Fibroblast of skin of right quadriceps (primary cell): Measurements from ENCODE around the gene CCDC86.
A peak's percentile ranks its signal among the peaks of the same experiment; 100 is the strongest.

Experiments
- DNase-seq: peaks from one replicate; pipeline ENCODE4 v3.0.0-alpha.2; 2013

Gene CCDC86

DNA sequence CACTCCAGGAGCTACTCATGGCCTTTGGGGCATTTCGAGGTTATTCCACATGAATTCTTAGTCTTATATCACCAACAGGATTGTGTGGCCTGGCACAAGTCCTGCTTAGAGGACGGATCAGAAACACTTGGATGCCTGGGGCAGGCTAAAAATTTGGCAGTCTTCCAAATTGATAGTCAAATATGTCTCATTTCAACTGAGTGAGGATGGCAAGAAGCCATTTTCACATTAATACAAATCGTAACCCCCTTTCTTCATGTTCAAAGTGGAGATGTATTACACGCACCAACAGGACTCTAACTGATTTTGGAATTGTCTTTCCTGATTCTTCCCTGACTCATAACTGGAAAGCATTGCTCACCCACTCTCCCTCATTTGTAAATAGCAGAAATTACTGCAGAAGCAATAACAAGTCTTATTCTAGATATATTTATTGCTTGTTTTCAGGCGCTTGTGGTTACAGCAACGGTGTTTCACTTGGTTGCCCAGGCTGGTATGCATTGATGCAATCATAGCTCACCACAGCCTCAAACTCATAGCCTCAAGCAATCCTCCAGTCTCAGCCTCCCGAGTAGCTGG lies 10.3 kb upstream of the CCDC86 start:
- no peak for DNase-seq

DNA sequence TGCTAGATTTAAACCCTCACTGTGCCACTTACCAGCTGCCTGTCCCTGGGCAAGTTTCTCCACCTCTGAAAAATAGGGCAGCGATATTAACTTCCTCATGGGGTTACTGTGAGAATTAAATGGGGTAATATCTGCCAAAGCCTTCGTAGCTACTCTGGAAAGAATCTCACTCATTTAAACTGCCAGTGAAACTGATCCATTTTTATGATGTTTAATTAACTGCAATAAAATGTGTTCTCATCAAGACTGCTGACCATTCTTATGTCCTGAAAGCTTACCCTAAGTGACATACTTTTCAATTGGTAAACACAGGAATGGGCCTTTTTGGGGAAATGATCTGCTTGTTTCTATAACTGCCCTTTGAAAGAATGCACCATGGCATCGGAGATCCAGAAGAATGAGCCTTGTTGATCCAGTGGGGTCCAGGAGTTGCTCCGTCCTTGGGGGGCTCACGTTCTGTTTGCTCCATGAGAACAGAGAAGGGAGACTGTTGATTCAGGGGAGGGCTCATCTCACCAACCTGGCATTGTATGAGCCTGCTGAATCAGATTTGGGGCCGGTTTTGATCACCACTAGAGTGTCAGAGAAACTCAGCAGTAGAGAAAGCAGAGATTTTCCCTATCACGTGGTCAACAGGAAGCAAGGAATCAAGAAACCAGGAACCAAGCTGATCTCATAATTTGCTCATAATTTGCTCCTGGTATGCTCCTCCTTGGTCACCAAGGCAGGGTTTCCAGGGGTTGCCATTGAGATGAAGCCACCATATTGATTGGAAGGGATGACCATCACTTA lies 7.0 kb upstream of the CCDC86 start:
- no peak for DNase-seq

DNA sequence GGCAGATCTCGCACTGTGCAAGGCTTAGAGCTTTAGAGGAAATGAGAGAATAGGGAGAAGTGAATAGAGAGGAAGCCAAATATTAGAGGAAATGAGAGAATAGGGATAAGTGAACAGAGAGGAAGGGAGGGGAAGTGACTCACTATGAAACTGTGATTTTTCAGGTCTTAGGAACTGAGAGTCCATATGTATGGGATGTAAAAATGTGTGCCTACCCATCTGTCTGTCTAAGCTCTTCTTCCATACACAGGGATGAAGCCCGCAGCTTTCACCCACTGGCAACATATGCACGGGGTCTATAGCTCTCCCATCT lies 6.4 kb upstream of the CCDC86 start:
- no peak for DNase-seq

DNA sequence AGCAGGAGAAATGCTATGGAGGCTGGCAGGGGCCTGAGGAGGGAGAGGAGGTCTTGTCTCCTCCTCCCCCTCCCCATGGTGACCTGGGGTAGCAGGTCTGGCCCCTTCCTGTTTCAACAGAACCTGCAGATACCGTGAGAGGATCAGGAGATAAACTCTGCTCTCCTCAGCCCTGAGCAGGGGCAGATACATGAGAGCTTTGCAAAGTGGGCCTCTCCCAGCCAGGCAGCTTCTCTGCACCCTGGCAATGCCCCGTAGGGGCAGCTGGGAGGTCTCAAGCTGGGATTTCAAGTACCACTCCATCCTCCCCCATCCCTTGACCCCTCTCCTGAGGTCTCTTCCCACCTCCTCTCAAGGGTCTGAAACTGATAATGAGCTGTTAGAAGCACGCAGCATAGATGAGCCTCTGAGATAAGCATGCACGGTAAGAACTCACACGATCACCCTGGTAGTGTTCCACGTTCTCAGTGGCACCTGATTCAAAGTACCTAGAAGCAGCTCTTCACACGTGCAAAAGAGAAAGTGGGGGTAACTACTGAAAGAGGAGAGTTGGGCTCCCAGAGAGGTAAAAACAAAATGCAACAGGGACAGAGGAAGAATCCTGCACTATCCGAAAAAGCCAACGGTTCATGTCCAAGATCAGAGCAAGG lies 4.9 kb upstream of the CCDC86 start:
- no peak for DNase-seq

DNA sequence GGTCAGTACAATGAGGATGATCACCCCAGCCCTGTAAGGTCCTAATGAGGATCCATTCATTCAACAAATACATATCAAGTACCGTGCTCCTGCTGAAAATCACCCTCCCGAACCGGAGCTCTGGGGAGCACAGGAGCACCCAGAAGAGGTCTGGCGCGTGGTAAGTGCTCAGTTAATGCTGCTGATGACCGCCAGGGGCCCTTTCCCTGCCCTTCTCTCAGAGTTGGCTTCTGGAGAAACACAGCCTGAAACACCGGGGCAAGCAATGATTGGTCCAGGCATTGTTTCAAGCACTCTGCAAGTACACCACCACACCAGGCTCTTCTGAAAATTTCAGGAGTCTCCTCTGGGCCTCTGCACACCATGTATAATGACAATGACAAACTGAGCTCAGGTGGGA lies 3.8 kb upstream of the CCDC86 start:
- no peak for DNase-seq

DNA sequence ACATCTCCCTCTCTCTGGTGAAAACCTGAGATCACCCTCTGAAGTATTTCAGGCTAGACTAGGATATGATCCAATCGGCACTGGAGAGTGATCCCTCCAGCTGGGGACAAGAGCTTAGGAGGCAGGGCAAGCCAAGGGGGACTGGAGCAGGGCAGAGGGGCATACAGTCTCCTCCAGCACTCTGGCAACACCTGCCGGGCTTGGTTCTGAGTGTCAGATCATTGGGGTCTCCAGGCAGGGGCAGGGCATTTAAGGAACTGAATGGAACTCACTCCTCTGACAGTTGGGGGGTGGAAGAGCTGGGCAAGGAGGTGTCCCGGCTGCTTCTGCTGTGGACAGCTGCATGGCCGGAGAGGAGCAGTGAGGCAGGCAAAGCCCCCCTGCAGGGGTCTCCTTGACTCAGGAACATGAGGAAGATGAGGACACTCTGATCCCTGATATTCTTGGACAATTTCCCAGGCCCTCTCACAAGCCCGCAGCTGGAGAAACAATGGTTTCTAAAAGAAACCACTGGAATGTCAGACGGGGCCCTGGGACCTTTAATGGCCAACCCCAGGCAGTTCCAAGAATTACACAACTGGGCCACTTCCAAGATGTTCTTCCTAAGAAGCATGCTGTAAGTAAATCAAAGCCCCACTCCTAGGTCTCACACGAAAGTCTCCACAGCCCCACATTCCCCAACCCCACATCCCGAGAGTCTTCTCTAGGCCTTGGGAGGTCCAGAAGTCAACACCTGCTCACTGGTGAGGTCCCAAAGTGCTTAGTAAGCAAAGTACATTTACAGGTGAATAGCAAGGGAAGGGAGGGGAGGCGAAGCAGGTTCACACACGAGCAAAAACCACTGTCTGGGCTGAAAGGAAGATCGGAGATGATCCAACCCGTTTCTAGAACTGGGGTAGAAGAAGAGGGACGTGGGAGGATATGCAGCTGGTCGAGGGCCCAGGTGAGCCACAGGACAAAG lies 1.2 kb upstream of the CCDC86 start:
- DNase-seq = peak; percentile 90

DNA sequence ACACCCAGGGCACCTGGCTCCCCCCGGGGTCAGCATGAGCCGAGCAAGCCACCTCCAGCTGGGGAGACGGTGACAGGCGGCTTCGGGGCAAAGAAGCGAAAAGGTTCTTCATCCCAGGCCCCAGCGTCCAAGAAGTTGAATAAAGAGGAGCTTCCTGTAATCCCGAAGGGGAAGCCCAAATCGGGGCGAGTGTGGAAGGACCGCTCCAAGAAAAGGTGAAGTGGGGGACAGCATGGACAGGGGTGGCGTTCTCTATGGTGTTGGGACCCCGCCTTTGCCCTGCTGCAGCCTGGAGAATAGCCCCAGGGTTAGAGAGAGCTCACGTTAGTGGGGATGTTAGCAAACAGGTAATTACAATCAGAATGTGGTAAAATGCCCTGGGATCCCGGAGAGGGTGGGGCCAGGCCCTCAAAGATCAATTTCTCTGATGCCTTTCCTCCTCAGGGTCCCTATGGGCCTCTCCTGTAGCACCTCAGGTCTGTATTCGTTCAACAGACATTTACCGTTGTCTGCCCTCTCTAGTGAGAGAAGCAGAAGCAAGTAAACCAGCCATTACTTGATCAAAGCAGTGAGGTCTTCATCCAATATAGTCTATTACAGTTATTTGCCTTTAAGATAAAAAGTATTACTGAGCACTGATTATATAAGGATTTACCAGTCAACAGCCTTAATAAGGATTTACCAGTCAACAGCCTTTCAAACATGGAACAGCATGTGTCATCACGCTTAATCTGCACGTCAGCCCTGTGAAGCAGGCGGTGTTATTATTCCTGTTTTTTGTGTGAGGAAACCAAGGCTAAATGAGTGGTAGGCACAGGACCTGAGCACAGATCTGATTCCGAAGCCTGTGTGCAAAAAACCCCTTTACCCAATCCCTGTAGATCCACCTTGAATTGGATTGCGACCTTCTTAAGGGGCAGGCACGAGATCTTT lies 1.0 kb downstream of the CCDC86 start:
- no peak for DNase-seq

DNA sequence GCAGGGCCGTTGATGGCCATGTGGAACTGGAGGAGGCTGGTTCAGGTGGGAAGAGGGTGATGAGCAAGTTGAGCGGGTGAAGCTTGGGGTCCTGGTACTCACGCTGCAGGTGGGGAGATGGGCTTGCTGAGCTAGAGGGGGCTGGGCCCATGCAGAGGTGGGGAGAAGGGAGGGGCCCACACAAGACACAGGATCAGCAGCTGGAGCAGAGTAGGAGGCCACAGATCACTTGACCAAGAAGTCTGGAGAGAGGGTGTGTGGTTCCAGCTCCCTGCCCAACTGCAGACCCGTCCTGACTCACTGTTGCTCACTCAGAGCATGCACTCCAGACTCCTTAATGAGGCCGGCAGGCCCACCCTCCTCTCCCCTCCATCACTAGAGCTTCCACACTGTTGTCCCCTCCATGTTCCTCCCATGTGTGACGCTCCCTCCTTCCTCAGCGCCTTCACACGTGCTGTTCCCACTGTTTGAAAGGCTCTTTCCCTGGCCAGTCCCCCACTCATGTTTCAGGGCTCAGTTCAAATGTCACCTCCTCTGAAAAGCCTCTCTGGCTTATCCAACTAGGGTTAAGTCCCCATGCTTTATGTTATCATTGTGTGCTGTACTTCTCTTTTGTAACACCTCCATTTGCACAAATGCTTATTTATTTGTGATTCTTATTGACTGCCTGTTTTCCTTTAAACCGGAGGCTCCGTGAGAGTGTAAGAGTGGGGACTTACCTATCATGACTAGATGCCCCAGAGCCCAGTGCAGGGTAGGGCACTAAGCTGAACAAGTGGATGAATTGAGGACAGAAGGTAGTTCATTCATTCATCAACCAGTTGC lies 2.3 kb downstream of the CCDC86 start:
- DNase-seq = no peak

DNA sequence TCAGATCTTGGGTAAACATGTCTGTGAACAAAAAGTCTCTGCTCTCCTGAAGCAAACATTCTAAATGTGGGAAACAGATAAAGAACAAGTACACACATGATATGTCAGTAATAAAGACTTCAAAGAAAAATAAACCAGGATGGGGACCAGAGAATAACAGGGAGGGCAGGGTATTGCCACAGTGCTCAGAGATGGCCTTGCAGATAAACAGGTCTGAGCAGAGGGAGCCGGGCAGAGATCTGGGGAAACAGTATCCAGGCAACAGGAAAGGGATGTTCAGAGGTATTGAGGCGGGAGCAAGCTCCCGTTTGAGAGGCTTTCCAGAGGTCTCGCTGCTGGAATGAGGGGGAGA lies 2.9 kb downstream of the CCDC86 start:
- DNase-seq = no peak

DNA sequence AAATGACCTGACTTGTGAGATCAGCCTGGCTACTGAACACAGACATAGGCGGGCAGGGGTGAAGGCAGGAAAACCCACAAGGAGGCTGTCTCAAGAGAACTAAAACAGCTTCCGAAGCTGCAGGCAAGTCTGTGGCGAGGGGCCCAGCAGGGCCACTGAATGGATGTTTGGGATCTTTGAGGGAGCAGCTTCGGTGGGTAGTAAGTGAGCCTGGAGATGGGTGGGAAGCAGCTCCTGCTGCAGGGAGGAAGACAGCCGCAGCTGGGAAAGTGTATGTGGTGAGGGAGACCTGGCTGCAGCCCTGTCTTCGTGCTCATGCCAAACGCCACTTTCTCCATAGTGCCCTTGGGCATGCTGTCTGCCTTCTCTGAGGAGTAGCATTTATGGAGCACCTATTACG lies 3.4 kb downstream of the CCDC86 start:
- no peak for DNase-seq

DNA sequence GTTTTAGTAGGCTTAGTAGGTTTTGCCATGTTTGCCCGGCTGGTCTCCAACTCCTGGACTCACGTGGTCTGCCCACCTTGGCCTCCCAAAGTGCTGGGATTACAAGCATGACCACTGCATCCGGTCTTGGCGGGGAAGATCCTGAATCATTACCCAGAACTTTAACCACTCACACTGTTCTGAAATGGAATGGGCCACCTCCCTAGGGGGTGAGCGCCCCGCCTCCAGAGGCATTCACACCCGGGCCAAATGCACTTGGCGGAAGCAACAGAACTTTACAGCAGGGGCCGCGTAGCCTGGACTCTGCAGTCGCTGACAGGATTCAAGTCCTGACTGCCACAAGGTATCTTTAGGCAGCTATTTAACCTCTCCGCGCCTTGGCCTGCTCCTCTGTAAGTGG lies 5.4 kb downstream of the CCDC86 start:
- no peak for DNase-seq

DNA sequence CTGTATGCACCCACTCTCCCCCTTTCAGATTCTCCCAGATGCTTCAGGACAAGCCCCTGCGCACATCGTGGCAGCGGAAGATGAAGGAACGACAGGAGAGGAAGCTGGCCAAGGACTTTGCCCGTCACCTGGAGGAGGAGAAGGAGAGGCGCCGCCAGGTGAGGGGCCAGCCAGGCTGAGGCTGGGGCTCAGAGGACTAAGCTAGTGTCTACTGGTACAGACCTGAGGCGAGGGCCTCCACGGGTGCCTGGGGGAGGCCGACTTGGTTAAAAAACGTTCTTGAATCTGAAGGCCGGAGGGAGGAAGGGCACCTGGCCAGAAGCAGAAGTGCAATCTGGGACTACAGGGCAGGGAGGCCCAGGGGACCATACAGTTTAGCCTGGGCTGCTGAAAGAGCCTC lies 6.0 kb downstream of the CCDC86 start:
- no peak for DNase-seq

DNA sequence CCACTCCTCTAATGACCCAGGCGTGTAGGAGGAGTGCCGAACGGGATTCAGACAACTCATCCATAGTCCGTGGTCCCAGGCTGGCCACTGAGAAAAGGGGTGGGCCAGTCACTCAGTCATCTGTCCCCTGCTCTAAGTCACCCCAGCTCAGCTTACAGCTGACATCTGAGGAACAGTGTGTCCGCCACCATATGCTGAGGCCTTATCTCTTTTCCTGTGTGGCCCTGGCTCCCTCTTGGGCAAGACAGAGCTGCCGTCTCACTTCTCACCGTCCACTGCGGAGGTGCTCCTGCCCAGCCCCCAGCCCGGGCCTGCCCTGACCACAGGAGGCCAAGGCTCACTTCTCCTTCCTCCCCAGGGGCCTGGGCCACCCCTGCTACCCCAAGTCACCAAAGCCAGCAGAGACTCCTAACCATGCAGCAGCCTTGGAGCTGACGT lies 6.8 kb downstream of the CCDC86 start:
- DNase-seq = no peak

DNA sequence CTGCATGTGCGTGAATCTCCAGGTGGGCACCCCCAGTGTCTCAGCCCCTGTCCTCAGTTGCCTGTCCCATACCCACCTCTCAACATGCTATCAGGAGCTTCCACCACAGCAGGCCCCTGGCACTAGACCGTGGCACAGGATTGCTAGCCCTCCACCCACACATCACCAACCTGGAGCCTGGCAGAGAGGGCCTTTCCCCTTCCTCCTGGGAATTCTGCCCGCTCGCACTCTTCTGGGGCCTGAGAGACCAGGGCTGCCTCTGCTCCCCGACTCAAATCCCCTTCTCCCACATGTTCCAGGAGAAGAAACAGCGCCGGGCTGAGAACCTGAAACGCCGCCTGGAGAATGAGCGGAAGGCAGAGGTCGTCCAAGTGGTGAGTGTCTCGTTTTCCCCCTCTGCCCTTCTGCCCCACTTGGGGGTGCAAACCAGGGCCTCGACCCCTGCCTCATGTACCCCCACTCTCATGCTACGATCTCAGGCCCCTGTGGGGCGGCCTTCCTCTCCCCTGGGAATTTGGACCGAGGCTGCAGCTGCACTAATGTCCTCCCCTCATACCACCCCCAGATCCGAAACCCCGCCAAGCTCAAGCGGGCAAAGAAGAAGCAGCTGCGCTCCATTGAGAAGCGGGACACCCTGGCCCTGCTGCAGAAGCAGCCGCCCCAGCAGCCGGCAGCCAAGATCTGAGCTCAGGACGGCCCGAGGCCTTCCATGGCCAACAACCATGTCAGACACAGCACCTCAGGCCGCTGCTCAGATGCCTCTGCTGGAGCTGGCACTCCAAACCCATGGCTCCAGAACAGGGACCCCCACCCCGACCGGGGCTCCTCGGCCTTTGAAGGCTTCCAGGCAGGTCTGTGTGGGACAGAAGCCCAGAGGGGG lies 8.0 kb downstream of the CCDC86 start:
- no peak for DNase-seq

DNA sequence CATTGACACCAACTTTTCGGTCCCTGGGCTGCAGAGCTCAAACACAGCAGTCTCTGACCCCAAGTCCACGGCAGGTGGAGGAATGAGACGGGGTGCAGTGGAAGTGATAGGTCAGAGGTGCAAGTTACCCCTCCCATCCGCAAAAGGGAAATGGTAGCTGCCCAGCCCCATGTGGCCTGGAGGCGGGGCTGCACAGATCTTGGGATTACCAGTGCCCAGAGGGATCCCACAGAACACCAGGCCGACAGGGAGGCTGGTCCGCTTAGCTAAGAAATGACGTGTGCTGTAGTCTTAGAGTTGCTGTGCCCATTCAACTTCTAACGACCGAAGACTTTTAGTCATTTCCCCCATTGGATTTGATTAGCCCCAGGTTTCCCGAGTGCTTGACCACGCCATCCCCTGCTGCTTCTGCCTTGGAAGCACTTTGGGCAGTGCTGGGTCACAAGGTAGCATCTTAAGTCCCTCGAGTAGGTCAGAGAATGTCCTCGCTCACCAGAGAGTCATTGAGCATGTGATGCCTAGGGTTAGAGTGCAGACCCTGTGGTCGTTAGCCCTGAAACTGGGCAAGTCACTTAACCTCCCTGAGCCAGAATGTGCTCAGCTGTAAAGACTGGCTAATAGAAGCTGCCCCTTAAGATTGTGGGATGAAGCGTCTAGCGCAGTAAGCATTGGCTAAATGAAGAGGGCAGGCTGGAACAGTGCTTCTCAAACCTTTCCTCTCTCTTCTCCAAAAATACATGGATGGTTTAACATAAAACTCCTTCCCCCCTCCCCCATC lies 9.6 kb downstream of the CCDC86 start:
- no peak for DNase-seq

DNA sequence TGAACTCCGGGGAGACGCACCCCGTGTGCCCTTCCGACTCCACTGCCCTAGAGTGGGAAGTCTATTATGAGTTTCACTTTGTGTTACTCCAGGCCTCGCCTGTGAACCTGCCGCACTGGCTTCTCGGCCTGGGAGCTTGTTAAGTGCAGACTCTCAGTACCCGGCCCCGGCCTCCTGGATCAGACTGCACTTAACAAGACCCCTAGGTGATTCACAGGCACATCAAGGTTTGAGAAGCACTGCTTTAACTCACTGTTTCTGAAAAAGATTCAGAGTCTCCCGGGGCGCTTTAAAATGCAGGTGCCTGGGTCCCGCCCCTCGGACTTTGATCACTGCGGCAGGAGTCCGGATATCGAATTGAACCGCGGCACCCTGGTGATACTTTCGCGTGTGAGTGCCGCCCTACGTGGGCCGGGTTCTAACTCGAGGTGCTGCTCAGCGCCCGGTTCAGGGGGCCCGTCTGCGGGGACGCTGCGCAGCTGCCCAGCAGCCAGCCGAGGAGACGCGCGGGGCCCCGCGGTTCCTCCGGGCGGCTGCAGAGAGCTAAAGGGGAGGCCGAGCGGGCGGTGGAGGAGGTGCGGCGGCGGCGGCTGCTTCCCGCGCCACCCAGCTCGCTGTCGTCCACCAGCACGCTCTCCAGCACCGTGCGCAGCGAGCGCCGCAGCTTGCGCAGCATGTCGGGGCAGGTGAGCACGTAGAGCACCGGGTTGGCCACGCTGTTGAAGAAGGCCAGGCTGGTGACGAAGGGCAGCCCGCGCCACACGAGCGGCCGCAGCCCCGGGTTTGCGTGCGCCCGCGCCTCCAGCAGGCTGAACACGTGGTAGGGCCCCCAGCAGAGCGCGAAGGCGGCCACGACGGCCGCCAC lies 10.4 kb downstream of the CCDC86 start:
- DNase-seq = no peak

DNA sequence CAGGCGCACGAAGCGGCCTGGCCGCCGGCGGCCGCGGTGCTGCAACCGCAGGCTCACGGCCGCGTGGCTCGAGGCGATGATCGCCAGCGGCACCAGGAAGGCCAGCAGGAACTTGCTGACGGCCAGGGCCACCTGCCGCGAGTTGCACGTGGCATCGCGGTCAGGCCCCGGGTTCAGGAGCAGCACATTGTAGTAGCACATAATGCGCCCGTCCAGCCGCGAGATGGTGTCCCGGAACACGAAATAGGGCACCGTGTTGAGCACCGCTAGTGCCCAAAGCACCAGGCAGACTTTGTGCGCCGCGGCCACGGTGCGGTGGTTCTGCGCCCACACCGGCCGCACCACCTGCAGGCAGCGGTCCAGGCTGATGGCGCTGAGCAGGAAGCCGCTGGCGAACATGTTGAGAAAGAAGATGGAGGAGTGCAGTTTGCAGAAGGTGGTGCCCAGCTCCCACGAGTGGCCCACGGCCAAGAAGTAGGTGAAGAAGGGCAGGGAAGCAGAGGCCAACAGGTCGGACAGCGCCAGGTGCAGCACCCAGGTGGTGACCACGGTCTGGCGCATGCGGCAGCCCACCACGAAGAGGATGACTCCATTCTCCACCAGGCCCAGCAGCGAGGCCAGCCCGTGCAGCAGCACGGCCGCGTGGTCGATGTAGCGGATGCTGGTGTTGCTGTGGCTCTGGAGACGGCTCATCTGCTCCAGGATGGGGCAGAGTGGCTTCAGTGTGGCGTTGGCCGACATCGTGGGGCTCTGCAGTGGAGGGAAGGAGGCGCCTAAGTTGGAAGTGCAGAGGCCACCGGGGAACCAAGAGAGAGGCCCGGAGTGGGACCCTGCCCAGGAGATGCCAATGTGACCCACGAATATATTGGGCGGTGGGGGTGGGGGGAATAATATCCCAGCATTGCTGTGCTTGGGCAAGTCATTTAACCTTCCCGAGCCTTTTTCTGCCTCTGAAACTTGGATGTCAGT lies 11.4 kb downstream of the CCDC86 start:
- no peak for DNase-seq
